Right cardiac atrium (tissue), 5 donors: Measurements from ENCODE around the gene ATG10. TPM values are rescaled to one million over a fixed set of nuclear protein-coding genes. Genes with fewer than 3 reads are reported as not detected.

Source experiments
- ATAC-seq, 2 donors: fragments of 200-7000 bp; cut with Tn5 transposase; one replicate each; pipeline versions ENCODE4 v1.8.0 to v1.9.1; 2020; ENCODE audit warnings: moderate library complexity in 2 of 2, mild to moderate bottlenecking in 1 of 2
- DNase-seq, 3 donors: peaks; one replicate each; pipeline ENCODE4 v3.0.0-alpha.2; 2020
- H3K27ac ChIP-seq: one replicate; pipeline ENCODE4 v1.5.1; 2013; ENCODE audit warnings: mild to moderate bottlenecking, low read length, control low read depth, moderate library complexity
- H3K27me3 ChIP-seq: one replicate; pipeline ENCODE4 v1.6.1; 2013; ENCODE audit not compliant: control insufficient read depth, insufficient read depth
- H3K4me1 ChIP-seq: one replicate; pipeline ENCODE4 v1.6.1; 2013; ENCODE audit warnings: low read length; ENCODE audit not compliant: control insufficient read depth, insufficient read depth
- H3K4me3 ChIP-seq: one replicate; pipeline ENCODE4 v1.5.1; 2013; ENCODE audit warnings: low read length, control low read depth
- H3K9me3 ChIP-seq: one replicate; pipeline ENCODE4 v1.6.1; 2013; ENCODE audit warnings: low read length; ENCODE audit not compliant: control insufficient read depth
- WGBS: extraction: QIAGEN DNeasy Blood & Tissue Kit; methylation state at CpG from one replicate; pipeline ENCODE4 v1.1.7; 2013; 5-methylcytosine and 5-hydroxymethylcytosine counted together
- intact Hi-C, 4 donors: fragments of 100-400 bp; cut with DNase I; formaldehyde crosslinking; loops; one replicate each; pipeline versions ENCODE4 v1.11.0 to v1.14.0; 2022 to 2023
- polyA plus RNA-seq: library from polyadenylated mRNA; stranded (reverse); fragments of 200-250 nt; gene quantifications from one replicate; pipeline ENCODE4 v1.2.3, GENCODE V29; 2013
- total RNA-seq, 4 donors: library from RNA; stranded (reverse); fragmentation: NEBNext Ultra II Directional; extraction: Animal tissue kit (Norgen Biotek cat#: 25700); gene quantifications; one replicate each; pipeline ENCODE4 v1.2.1, GENCODE V29; 2021
- donor health status: healthy with polysubstance abuse.
- donor health status: DM: no; HTN: yes; CAD: no.
- donor health status: DM: no; HTN: no; CAD: no.
- donor health status: DM: no; HTN: yes; CAD: no; lungs with severe emphysema.
- donor health status: DM: yes; HTN: yes; CAD: no.

ATG10 gene
- total and polyA plus RNA-seq, 5 donors, result 4.8 to 7.6 (median 5.3) TPM

- Histone ChIP-seq H3K4me3 (no peak overlapping the region), H3K27ac (no peak overlapping the region), H3K9me3 (no peaks in the 10 kb centered on the region), H3K27me3 (no peaks in the 10 kb centered on the region), H3K4me1 (peaks cover 2% of the 10 kb centered on the region)
- DNase-seq (no peak), ATAC-seq (no peak)
- 88% methylated on average over 4 of the region's 4 CpGs for WGBS
- intact Hi-C loops, result no loop called here
These were observed 181.2 kb downstream of the ATG10 start for GRCh38 chr5:82152978-82153481.

- intact Hi-C loops, result no loop called here
- Histone ChIP-seq H3K9me3 (no peaks in the 10 kb centered on the region), H3K27ac (no peak overlapping the region), H3K4me1 (peaks cover 2% of the 10 kb centered on the region), H3K27me3 (no peaks in the 10 kb centered on the region), H3K4me3 (no peak overlapping the region)
- 88% methylated on average over 1 of the region's 1 CpG for WGBS
- no peak for DNase-seq
- ATAC-seq, result no peak
These were observed 183.0 kb downstream of the ATG10 start for GRCh38 chr5:82154776-82155175.

- Histone ChIP-seq H3K27ac (no peak overlapping the region), H3K4me1 (peaks cover 2% of the 10 kb centered on the region), H3K27me3 (no peaks in the 10 kb centered on the region), H3K9me3 (no peaks in the 10 kb centered on the region), H3K4me3 (no peak overlapping the region)
- intact Hi-C loops, result no loop called here
- DNase-seq, result no peak
- 87% methylated on average over 1 of the region's 1 CpG for WGBS
- ATAC-seq, result no peak
These were observed 183.5 kb downstream of the ATG10 start for GRCh38 chr5:82155305-82155704.

- no peaks in the 10 kb centered on the region for H3K9me3 ChIP-seq
- ATAC-seq, result no peak
- H3K27ac ChIP-seq, result no peak overlapping the region
- no peaks in the 10 kb centered on the region for H3K4me1 ChIP-seq
- DNase-seq, result no peak
- no peaks in the 10 kb centered on the region for H3K27me3 ChIP-seq
- intact Hi-C loops, result no loop called here
- no peak overlapping the region for H3K4me3 ChIP-seq
- 87% methylated on average over 4 of the region's 4 CpGs for WGBS
These were observed 185.1 kb downstream of the ATG10 start for GRCh38 chr5:82156874-82157273.

- Histone ChIP-seq H3K4me1 (no peaks in the 10 kb centered on the region), H3K27ac (no peak overlapping the region), H3K27me3 (no peaks in the 10 kb centered on the region), H3K9me3 (no peaks in the 10 kb centered on the region), H3K4me3 (no peak overlapping the region)
- intact Hi-C loops, result no loop called here
- no peak for DNase-seq
- 96% methylated on average over 3 of the region's 3 CpGs for WGBS
- ATAC-seq, result no peak
These were observed 187.1 kb downstream of the ATG10 start for GRCh38 chr5:82158755-82159413.

- H3K9me3 ChIP-seq, result no peaks in the 10 kb centered on the region
- no peak overlapping the region for H3K4me3 ChIP-seq
- H3K27ac ChIP-seq, result no peak overlapping the region
- H3K4me1 ChIP-seq, result peaks cover 3% of the 10 kb centered on the region
- intact Hi-C loops, result loop anchor here in 3 of 4 donors (10.0 kb wide), 4 partner anchors 306 to 736 kb away; partner anchors contain the start of gene SSBP2 (in 1 of the 3)
- no peak for ATAC-seq
- no peak for DNase-seq
- no peaks in the 10 kb centered on the region for H3K27me3 ChIP-seq
These were observed 189.1 kb downstream of the ATG10 start for GRCh38 chr5:82160948-82161347.

- peaks cover 3% of the 10 kb centered on the region for H3K4me1 ChIP-seq
- ATAC-seq, result no peak
- 91% methylated on average over 4 of the region's 4 CpGs for WGBS
These were observed 190.8 kb downstream of the ATG10 start for GRCh38 chr5:82162573-82162972.

GRCh38 chr5:82163452-82164175, 191.8 kb downstream of the ATG10 start:
- Histone ChIP-seq H3K27ac (no peak overlapping the region), H3K9me3 (no peaks in the 10 kb centered on the region), H3K27me3 (no peaks in the 10 kb centered on the region), H3K4me1 (peaks cover 3% of the 10 kb centered on the region), H3K4me3 (no peak overlapping the region)
- ATAC-seq (no peak), DNase-seq (no peak)
- intact Hi-C loops, result loop anchor here in 3 of 4 donors (10.0 kb wide), 4 partner anchors 309 to 739 kb away; partner anchors contain the start of gene SSBP2 (in 1 of the 3)

More at GRCh38 chr5:82162573-82162972, 190.8 kb downstream of the ATG10 start:
- H3K27me3 ChIP-seq, result no peaks in the 10 kb centered on the region
- H3K9me3 ChIP-seq, result no peaks in the 10 kb centered on the region
- DNase-seq, result no peak
- H3K27ac ChIP-seq, result no peak overlapping the region
- no peak overlapping the region for H3K4me3 ChIP-seq
- intact Hi-C loops, result loop anchor here in 3 of 4 donors (10.0 kb wide), 4 partner anchors 308 to 738 kb away; partner anchors contain the start of gene SSBP2 (in 1 of the 3)

GRCh38 chr5:82164176-82164976, 192.6 kb downstream of the ATG10 start:
- Histone ChIP-seq H3K4me1 (peaks cover 3% of the 10 kb centered on the region), H3K9me3 (no peaks in the 10 kb centered on the region), H3K4me3 (no peak overlapping the region), H3K27ac (no peak overlapping the region), H3K27me3 (no peaks in the 10 kb centered on the region)
- ATAC-seq (no peak), DNase-seq (no peak)
- intact Hi-C loops, result loop anchor here in 3 of 4 donors (10.0 kb wide), 4 partner anchors 310 to 740 kb away; partner anchors contain the start of gene SSBP2 (in 1 of the 3)
- 54% methylated on average over 6 of the region's 6 CpGs for WGBS

- 57% methylated on average over 3 of the region's 3 CpGs for WGBS
- intact Hi-C loops, result loop anchor here in 3 of 4 donors (5.0 to 10.0 kb wide), 6 partner anchors 310 to 740 kb away; partner anchors contain the start of gene SSBP2 (in 1 of the 3)
- Histone ChIP-seq H3K9me3 (no peaks in the 10 kb centered on the region), H3K27me3 (no peaks in the 10 kb centered on the region), H3K27ac (no peak overlapping the region), H3K4me1 (peaks cover 3% of the 10 kb centered on the region), H3K4me3 (no peak overlapping the region)
- DNase-seq (peak in 1 of 3 donors; percentile 46), ATAC-seq (peak; percentile 55 to 56)
These were observed 193.3 kb downstream of the ATG10 start for GRCh38 chr5:82164977-82165713.
